ENCODE data around the gene MFAP3. TPM values are rescaled to one million over a fixed set of nuclear protein-coding genes. Genes with fewer than 3 reads are reported as not detected.

The MFAP3 gene
- total and polyA plus RNA-seq, 2 donors from 2014 or later, result 3.1 to 36.4 TPM

DNA sequence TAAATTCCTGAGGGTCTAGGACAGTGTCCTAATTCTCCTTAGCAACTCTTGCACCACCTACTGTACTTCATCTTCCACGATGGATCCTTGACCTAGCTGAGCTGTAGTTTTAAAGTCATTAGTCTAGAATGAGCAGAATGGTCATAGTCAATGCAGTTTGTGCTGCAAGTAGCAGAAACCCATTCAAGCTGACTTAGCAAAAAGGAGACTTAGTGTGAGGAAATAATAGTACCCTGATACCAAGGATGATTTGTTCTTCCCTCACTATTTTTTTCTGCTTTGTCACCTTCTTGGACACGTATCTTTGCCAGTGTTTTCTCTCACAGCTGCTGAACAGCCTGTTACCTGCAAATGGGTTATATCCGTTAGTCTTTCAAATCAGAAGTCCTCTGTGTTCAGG lies 5.3 kb downstream of the MFAP3 start:
- no peak overlapping the region for H3K9ac ChIP-seq (ENCODE audit: low read length in 3 of 3)
- TF ChIP-seq, protein P1, sequence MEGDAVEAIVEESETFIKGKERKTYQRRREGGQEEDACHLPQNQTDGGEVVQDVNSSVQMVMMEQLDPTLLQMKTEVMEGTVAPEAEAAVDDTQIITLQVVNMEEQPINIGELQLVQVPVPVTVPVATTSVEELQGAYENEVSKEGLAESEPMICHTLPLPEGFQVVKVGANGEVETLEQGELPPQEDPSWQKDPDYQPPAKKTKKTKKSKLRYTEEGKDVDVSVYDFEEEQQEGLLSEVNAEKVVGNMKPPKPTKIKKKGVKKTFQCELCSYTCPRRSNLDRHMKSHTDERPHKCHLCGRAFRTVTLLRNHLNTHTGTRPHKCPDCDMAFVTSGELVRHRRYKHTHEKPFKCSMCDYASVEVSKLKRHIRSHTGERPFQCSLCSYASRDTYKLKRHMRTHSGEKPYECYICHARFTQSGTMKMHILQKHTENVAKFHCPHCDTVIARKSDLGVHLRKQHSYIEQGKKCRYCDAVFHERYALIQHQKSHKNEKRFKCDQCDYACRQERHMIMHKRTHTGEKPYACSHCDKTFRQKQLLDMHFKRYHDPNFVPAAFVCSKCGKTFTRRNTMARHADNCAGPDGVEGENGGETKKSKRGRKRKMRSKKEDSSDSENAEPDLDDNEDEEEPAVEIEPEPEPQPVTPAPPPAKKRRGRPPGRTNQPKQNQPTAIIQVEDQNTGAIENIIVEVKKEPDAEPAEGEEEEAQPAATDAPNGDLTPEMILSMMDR (IDR thresholded peaks at IDR 0.05; ENCODE audit: borderline replicate concordance, extremely low read depth, insufficient read depth), result no peak
- intact Hi-C loops (cut with DNase I), result no loop called here
- no peaks in the 10 kb centered on the region for H3K9me3 ChIP-seq (ENCODE audit: control insufficient read depth in 2 of 3, insufficient read depth in 1 of 3, low read length in 3 of 3)
- no peak for FAIRE-seq
- DNase-seq, result no peak
- no peak overlapping the region for H3K4me3 ChIP-seq (ENCODE audit: low read length in 3 of 3)
- peaks cover 0 to 11% (median 4%) of the 10 kb centered on the region in 3 donors for H3K4me1 ChIP-seq (ENCODE audit: control insufficient read depth in 2 of 3, insufficient read depth in 2 of 3, low read depth in 1 of 3, low read length in 3 of 3)
- H3K36me3 ChIP-seq (ENCODE audit: control insufficient read depth in 2 of 3, insufficient read depth in 3 of 3, low read length in 3 of 3), result no peaks in the 10 kb centered on the region
- no peak overlapping the region for H3K27ac ChIP-seq (ENCODE audit: low read depth in 2 of 2, low read length in 2 of 2)
- no peaks in the 10 kb centered on the region for H3K27me3 ChIP-seq (ENCODE audit: control insufficient read depth, insufficient read depth, low read length)

DNA sequence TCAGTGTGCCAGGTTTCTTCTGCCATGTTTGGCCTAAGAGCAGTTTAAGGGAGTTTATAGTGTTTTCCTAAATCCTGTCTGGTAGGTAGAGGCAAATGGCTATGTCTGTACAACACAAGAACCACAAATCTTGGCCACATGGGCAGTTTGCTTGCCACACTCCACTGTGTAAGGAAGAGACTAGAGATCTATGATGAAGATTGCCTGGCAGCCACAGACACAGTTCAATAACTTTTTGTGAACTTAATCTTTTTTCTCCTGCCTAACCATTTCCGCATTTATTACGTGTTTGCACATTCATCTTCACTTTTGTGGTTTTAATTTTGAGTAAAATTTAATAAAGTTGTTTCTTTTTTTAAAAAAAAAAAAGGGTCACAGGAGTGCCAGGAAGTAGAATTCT lies 5.8 kb downstream of the MFAP3 start:
- Histone ChIP-seq H3K9me3 (ENCODE audit: control insufficient read depth in 2 of 3, insufficient read depth in 1 of 3, low read length in 3 of 3) (no peaks in the 10 kb centered on the region), H3K27ac (ENCODE audit: low read depth in 2 of 2, low read length in 2 of 2) (no peak overlapping the region), H3K4me3 (ENCODE audit: low read length in 3 of 3) (no peak overlapping the region), H3K36me3 (ENCODE audit: control insufficient read depth in 2 of 3, insufficient read depth in 3 of 3, low read length in 3 of 3) (no peaks in the 10 kb centered on the region), H3K27me3 (ENCODE audit: control insufficient read depth, insufficient read depth, low read length) (no peaks in the 10 kb centered on the region), H3K4me1 (ENCODE audit: control insufficient read depth in 2 of 3, insufficient read depth in 2 of 3, low read depth in 1 of 3, low read length in 3 of 3) (peaks cover 0 to 8% (median 4%) of the 10 kb centered on the region in 3 donors), H3K9ac (ENCODE audit: low read length in 3 of 3) (no peak overlapping the region)
- FAIRE-seq, result no peak
- DNase-seq, result no peak
- intact Hi-C loops (cut with DNase I), result no loop called here
- TF ChIP-seq, protein P1 (IDR thresholded peaks at IDR 0.05; ENCODE audit: borderline replicate concordance, extremely low read depth, insufficient read depth), result no peak

- intact Hi-C loops (cut with DNase I), result no loop called here
- DNase-seq, result no peak
- no peak for FAIRE-seq
- H3K9ac ChIP-seq (ENCODE audit: low read length in 3 of 3), result no peak overlapping the region
- no peaks in the 10 kb centered on the region for H3K36me3 ChIP-seq (ENCODE audit: control insufficient read depth in 2 of 3, insufficient read depth in 3 of 3, low read length in 3 of 3)
- peaks cover 0 to 6% (median 0%) of the 10 kb centered on the region in 3 donors for H3K4me1 ChIP-seq (ENCODE audit: control insufficient read depth in 2 of 3, insufficient read depth in 2 of 3, low read depth in 1 of 3, low read length in 3 of 3)
- H3K27ac ChIP-seq (ENCODE audit: low read depth in 2 of 2, low read length in 2 of 2), result no peak overlapping the region
- no peaks in the 10 kb centered on the region for H3K9me3 ChIP-seq (ENCODE audit: control insufficient read depth in 2 of 3, insufficient read depth in 1 of 3, low read length in 3 of 3)
- H3K27me3 ChIP-seq (ENCODE audit: control insufficient read depth, insufficient read depth, low read length), result no peaks in the 10 kb centered on the region
- H3K4me3 ChIP-seq (ENCODE audit: low read length in 3 of 3), result no peak overlapping the region
- TF ChIP-seq, protein P1 (IDR thresholded peaks at IDR 0.05; ENCODE audit: borderline replicate concordance, extremely low read depth, insufficient read depth), result no peak
These were observed 7.7 kb downstream of the MFAP3 start for GRCh38 chr5:154046486-154046885.

GRCh38 chr5:154047324-154047723 lies 8.6 kb downstream of the MFAP3 start:
- Histone ChIP-seq H3K27me3 (ENCODE audit: control insufficient read depth, insufficient read depth, low read length) (no peaks in the 10 kb centered on the region), H3K4me1 (ENCODE audit: control insufficient read depth in 2 of 3, insufficient read depth in 2 of 3, low read depth in 1 of 3, low read length in 3 of 3) (peaks cover 0 to 6% (median 0%) of the 10 kb centered on the region in 3 donors), H3K4me3 (ENCODE audit: low read length in 3 of 3) (no peak overlapping the region), H3K36me3 (ENCODE audit: control insufficient read depth in 2 of 3, insufficient read depth in 3 of 3, low read length in 3 of 3) (no peaks in the 10 kb centered on the region), H3K9ac (ENCODE audit: low read length in 3 of 3) (no peak overlapping the region), H3K27ac (ENCODE audit: low read depth in 2 of 2, low read length in 2 of 2) (no peak overlapping the region), H3K9me3 (ENCODE audit: control insufficient read depth in 2 of 3, insufficient read depth in 1 of 3, low read length in 3 of 3) (no peaks in the 10 kb centered on the region)
- no peak for FAIRE-seq
- intact Hi-C loops (cut with DNase I), result no loop called here
- TF ChIP-seq, protein P1 (IDR thresholded peaks at IDR 0.05; ENCODE audit: borderline replicate concordance, extremely low read depth, insufficient read depth), result no peak
- DNase-seq, result no peak
